ENCODE measurements around the gene HOXA11. TPM values are rescaled to one million over a fixed set of nuclear protein-coding genes. Genes with fewer than 3 reads are reported as not detected.

Gene HOXA11
- total RNA-seq, 1 donor from 2014 or later: not detected

GRCh38 chr7:27207348-27207985 is 22.4 kb upstream of the HOXA11 start:
- intact Hi-C loops (cut with micrococcal nuclease): loop anchor here (2.0 kb wide), 1 partner anchor 19 kb away; no protein-coding TSS in a partner anchor

- intact Hi-C loops (cut with micrococcal nuclease): loop anchor here (2.0 kb wide), 1 partner anchor 17 kb away; no protein-coding TSS in a partner anchor
Observed at GRCh38 chr7:27205325-27206280, 20.6 kb upstream of the HOXA11 start.

GRCh38 chr7:27204851-27205322 is 19.9 kb upstream of the HOXA11 start:
- intact Hi-C loops (cut with micrococcal nuclease): no loop called here

GRCh38 chr7:27203964-27204594 is 19.0 kb upstream of the HOXA11 start:
- intact Hi-C loops (cut with micrococcal nuclease): no loop called here

GRCh38 chr7:27203365-27203953 is 18.4 kb upstream of the HOXA11 start:
- intact Hi-C loops (cut with micrococcal nuclease): no loop called here

GRCh38 chr7:27202862-27203134 is 17.8 kb upstream of the HOXA11 start:
- intact Hi-C loops (cut with micrococcal nuclease): no loop called here

- intact Hi-C loops (cut with micrococcal nuclease): no loop called here
Observed at GRCh38 chr7:27202018-27202861, 17.2 kb upstream of the HOXA11 start.

GRCh38 chr7:27201580-27202017 is 16.6 kb upstream of the HOXA11 start:
- intact Hi-C loops (cut with micrococcal nuclease): no loop called here

GRCh38 chr7:27200761-27201579 is 15.9 kb upstream of the HOXA11 start:
- intact Hi-C loops (cut with micrococcal nuclease): no loop called here

GRCh38 chr7:27199849-27200760 is 15.1 kb upstream of the HOXA11 start, which contains the start of gene HOXA13:
Gene HOXA13, minus strand, starts transcription at chr7:27200091. Its CDS starts 14 bp downstream, at chr7:27200077.
- intact Hi-C loops (cut with micrococcal nuclease): loop anchor here (2.0 to 5.0 kb wide), 3 partner anchors 27 to 1427 kb away; no protein-coding TSS in a partner anchor

- intact Hi-C loops (cut with micrococcal nuclease): loop anchor here (2.0 to 5.0 kb wide), 3 partner anchors 26 to 1428 kb away; no protein-coding TSS in a partner anchor
Observed at GRCh38 chr7:27198871-27199801, 14.1 kb upstream of the HOXA11 start.

GRCh38 chr7:27198138-27198841 is 13.3 kb upstream of the HOXA11 start:
- intact Hi-C loops (cut with micrococcal nuclease): loop anchor here (2.0 to 5.0 kb wide), 3 partner anchors 25 to 1429 kb away; no protein-coding TSS in a partner anchor

GRCh38 chr7:27197137-27198042 is 12.4 kb upstream of the HOXA11 start:
- intact Hi-C loops (cut with micrococcal nuclease): loop anchor here (2.0 to 5.0 kb wide), 7 partner anchors 25 to 1655 kb away; no protein-coding TSS in a partner anchor

- intact Hi-C loops (cut with micrococcal nuclease): loop anchor here (1.0 to 5.0 kb wide), 11 partner anchors 34 to 1656 kb away; no protein-coding TSS in a partner anchor
Observed at GRCh38 chr7:27196287-27196767, 11.3 kb upstream of the HOXA11 start.
